HG03460 (cell line): Measurements from ENCODE around the gene CLPTM1L.
"Not testable (repeated sequence)": the region's sequence is repeated elsewhere in the genome, so short reads cannot be mapped to it uniquely, and the experiment has no call there.

Source experiments
- ATAC-seq: cut with Tn5 transposase; IDR thresholded peaks from one replicate; pipeline ENCODE4 v1.9.1; 2021; ENCODE audit not compliant: unreplicated experiment

CLPTM1L gene

GRCh38 chr5:1328237-1329110 lies 16.4 kb downstream of the CLPTM1L start:
- not testable (repeated sequence) for ATAC-seq

- not testable (repeated sequence) for ATAC-seq
Observed at GRCh38 chr5:1326901-1327756, 17.8 kb downstream of the CLPTM1L start.

- ATAC-seq = not testable (repeated sequence)
Observed at GRCh38 chr5:1326532-1326875, 18.4 kb downstream of the CLPTM1L start.

- ATAC-seq = no peak
Observed at GRCh38 chr5:1325870-1326531, 18.9 kb downstream of the CLPTM1L start.

GRCh38 chr5:1325191-1325741 lies 19.6 kb downstream of the CLPTM1L start:
- no peak for ATAC-seq

GRCh38 chr5:1324719-1325190 lies 20.1 kb downstream of the CLPTM1L start:
- ATAC-seq = no peak

- ATAC-seq = no peak
Observed at GRCh38 chr5:1324301-1324700, 20.6 kb downstream of the CLPTM1L start.

GRCh38 chr5:1323803-1324173 lies 21.1 kb downstream of the CLPTM1L start:
- no peak for ATAC-seq

- no peak for ATAC-seq
Observed at GRCh38 chr5:1322955-1323802, 21.7 kb downstream of the CLPTM1L start.

GRCh38 chr5:1322036-1322900 lies 22.6 kb downstream of the CLPTM1L start:
- ATAC-seq = no peak

- no peak for ATAC-seq
Observed at GRCh38 chr5:1321576-1321975, 23.3 kb downstream of the CLPTM1L start.

GRCh38 chr5:1320436-1321344 lies 24.2 kb downstream of the CLPTM1L start:
- no peak for ATAC-seq

- no peak for ATAC-seq
Observed at GRCh38 chr5:1319436-1320256, 25.3 kb downstream of the CLPTM1L start.

GRCh38 chr5:1318659-1319251 lies 26.1 kb downstream of the CLPTM1L start:
- no peak for ATAC-seq

- ATAC-seq = no peak
Observed at GRCh38 chr5:1317921-1318565, 26.9 kb downstream of the CLPTM1L start.

GRCh38 chr5:1316588-1317340 lies 28.1 kb downstream of the CLPTM1L start:
- no peak for ATAC-seq
